NCI-H187 (cell line): ENCODE results near the gene CHD1L.
"Not testable (repeated sequence)": the region's sequence is repeated elsewhere in the genome, so short reads cannot be mapped to it uniquely, and the experiment has no call there.

ENCODE experiments used
- DNase-seq, 2 experiments: peaks; one replicate each; lab custom pipeline; 2025; lab: John Stamatoyannopoulos, UW

Gene CHD1L

DNA sequence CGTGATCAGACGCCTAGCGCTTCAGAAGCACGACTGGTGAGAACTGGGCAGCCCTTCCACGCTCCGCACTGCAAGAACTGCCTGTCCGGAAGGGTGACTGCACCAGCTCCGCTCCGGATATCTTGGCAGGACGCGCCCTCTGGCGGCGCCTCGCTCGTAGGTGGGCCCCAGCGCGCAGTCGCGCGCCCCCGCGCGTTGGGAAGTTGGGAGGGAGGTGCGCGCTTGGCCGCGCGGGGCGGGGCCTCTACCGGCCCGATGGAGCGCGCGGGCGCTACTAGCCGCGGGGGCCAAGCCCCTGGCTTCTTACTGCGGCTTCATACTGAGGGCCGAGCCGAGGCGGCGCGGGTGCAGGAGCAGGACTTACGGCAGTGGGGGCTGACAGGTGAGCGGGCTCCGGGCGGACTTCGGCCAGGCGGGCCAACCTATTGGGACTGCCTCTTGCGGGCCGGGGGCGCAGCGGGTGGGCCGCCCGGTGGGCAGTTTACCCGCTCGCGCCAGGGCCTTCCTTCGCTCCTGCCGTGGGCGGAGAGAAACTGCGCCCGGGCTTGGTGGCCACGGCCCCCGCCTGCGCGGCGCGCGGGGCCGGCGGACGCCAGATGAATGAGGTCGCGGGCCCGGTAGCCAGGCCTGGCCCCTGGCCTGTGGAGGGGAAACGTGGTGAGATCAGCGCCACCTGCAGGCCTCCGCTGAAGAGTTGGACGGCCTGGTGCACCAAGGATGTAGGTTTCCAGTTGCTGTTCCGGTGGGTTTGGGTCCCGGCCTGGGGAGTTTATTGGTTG lies at the start of gene CHD1L:
Gene CHD1L (plus strand): TSS at position 236 of the 779 bp plus-strand sequence. CDS start 20 bp downstream, at position 256.
- peak; percentile 98 to 99 for DNase-seq

DNA sequence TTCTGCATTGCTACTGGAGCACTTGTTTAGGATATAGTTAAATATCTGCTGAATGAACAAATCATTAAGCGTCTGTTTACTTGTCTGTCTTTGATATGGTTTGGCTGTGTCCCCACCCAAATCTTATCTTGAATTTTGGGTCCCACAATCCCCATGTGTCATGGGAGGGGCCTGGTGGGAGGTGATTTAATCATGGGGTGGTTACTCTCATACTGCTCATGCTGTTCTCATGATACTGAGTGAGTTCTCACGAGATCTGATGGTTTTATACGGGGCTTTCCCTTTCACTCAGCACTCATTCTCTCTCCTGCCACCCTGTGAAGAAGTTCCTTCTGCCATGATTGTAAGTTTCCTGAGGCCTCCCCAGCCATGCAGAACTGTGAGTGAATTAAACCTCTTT lies 45.2 kb upstream of the CHD1L start:
- not testable (repeated sequence) for DNase-seq

GRCh38 chr1:147201276-147201675 lies 41.2 kb upstream of the CHD1L start:
- no peak for DNase-seq

GRCh38 chr1:147201786-147202185 lies 40.7 kb upstream of the CHD1L start:
- DNase-seq: no peak

GRCh38 chr1:147202576-147202975 lies 39.9 kb upstream of the CHD1L start:
- DNase-seq: no peak

GRCh38 chr1:147204080-147204479 lies 38.4 kb upstream of the CHD1L start:
- DNase-seq: no peak

GRCh38 chr1:147207192-147207591 lies 35.3 kb upstream of the CHD1L start:
- DNase-seq: no peak

DNA sequence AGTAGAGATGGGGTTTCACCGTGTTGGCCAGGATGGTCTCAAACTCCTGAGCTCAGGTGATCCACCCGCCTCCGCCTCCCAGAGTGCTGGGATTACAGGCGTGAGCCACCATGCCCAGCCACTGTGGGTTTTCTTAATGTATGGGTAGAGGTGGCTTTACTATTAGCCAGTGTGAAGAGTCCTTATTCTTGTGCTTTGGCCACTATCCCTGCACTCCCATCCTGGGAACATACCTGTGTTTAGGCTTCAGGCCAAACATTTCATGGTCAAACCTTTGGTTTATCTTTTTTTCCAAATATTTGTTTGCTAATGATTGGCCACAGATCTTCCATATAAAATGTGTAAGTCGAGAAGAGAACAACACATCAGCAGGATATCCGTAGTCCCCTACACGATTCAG lies 33.9 kb upstream of the CHD1L start:
- no peak for DNase-seq

DNA sequence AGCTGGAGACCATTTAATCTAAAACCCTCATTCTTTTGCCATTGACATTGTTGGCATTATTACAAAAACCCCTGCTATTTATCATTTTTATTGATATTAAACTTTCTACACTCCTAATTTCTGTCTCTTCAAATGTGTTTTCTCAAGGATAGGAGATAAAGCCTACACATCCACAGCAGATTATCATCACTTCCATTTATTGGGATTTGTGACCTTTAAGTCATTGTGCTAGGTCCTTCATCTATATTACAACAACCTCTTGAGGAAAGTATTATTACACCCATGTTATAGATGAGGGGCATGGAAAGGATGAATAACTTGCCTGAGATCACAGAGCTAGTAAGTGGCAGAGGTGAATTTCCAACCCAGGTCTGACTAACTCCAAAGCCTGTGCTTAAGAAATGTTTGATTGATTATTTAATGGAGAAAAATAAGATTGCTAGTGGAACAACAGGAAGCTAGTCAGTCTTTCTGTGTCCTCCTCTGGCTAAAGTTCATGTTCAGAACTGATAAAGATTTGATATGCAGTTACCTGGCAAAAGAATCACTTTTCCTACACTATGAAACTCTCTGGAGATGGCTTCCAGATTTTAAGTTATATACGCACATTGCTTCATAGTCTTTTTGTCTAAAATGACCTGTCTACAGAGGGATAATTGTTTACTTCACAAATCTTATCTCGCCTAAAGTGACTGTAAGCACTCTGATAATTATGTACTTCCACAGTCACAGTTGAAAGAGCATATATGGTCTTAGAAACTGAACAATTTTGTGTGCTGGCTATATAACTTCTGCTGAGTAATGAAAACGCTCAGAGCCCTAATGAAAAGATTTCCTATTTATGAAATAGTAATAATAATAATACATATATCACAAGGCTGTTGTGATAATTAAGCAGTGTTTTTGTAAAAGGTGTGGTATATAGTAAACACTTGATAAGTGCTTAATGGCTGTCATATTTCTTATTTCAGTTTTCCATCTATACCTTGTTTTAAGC lies 32.4 kb upstream of the CHD1L start:
- DNase-seq: no peak

- DNase-seq: no peak
Observed at GRCh38 chr1:147210987-147211386, 31.5 kb upstream of the CHD1L start.

DNA sequence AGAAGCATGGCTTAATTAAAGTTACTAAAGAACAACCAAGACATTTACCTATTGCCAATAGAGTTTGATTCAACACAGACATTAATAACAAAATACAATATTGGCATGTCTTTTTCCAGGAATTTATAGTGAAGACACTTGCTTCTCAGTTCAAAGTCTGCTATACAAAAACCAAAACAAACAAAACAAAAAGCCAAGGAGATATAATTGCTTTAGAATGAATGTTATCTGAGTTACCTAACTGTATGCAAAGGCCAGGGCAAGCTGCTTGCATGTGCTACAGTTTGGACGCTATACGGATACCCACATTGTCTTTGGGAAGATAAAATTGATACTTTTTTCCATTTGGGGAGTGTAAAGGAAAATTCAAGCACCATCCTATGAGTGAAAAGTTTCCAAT lies 30.9 kb upstream of the CHD1L start:
- DNase-seq: no peak

- no peak for DNase-seq
Observed at GRCh38 chr1:147213271-147213670, 29.2 kb upstream of the CHD1L start.

- DNase-seq: no peak
Observed at GRCh38 chr1:147214325-147214724, 28.2 kb upstream of the CHD1L start.

- no peak for DNase-seq
Observed at GRCh38 chr1:147214842-147215539, 27.5 kb upstream of the CHD1L start.

GRCh38 chr1:147215540-147215916 lies 27.0 kb upstream of the CHD1L start:
- DNase-seq: no peak

GRCh38 chr1:147216124-147216523 lies 26.4 kb upstream of the CHD1L start:
- DNase-seq: no peak

DNA sequence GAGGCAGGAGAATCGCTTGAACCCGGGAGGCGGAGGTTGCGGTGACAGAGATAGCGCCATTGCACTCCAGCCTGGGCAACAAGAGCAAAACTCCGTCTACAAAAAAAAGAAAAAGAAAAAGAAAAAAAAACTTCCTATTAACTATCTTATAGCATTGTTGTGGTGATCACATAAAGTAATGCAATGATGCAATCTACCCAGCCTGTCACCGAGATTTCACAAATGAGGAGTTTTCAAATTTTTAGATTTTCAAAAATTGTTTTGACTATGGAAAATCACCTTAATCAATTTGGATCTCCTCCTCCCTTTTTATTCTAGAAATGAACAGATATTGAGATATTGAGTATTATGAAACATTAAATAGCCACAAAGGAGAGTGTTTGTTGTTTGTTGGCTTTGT lies 25.3 kb upstream of the CHD1L start:
- DNase-seq: no peak

DNA sequence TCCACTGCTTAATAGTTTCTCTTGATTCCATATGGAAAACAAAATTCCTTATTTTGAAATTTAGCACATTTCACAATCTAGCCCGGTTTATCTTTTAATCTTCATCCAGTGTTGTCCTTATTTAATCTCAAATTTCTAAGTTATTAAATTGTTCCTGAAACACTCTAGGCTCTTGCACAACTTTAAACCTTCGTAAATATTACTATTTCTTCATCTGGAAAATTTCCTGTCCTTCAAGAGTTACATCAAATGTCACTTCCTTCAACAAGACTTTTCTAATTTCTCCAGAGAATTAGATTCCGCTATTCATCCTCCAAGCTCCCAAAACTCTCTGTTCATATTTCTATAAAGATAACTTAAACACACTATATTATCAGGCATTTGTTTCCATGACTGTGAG lies 23.9 kb upstream of the CHD1L start:
- no peak for DNase-seq

GRCh38 chr1:147223740-147224615 lies 18.5 kb upstream of the CHD1L start:
- no peak for DNase-seq

DNA sequence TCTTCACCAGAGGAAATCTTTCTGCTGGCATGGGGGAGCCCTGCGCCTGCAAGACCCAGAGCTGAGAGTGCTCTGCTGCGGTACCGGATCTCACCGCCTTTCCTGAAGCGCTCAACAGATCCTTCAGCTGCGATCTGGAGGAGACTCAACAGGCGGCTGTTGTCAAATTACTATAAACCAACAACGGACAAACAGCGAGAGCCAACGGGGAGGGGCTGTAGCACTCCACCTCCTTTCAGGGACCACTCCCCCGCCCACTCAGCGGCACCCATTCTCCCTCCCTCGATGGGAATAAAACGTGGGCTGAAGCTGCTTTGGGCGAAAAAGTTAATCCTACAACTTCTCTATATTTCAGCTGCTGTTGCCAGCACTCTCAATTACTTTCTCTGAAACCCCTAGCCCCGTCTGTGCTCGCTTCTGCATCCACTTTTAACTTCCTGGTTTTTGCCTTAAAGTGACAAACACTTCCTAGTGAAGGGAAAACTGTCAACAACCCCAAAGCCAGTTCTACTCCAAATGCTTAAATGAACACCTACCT lies 17.2 kb upstream of the CHD1L start, which contains the start of gene FMO5:
Gene FMO5 (minus strand): TSS at position 147 of the 538 bp plus-strand sequence. CDS start 310 bp downstream, outside the sequence.
- peak; percentile 61 to 71 for DNase-seq

- DNase-seq: not testable (repeated sequence)
Observed at GRCh38 chr1:147231032-147231431, 11.5 kb upstream of the CHD1L start.
